Hair follicular keratinocyte (primary cell): ENCODE measurements around the gene IFIT5. TPM values are rescaled to one million over a fixed set of nuclear protein-coding genes. Genes with fewer than 3 reads are reported as not detected.

Experiments
- total RNA-seq: library from RNA; depleted of rRNA; stranded (reverse); fragments of >200 nt; gene quantifications from 2 replicates; pipeline ENCODE4 v1.2.3, GENCODE V29; 2015

IFIT5 gene, protein sequence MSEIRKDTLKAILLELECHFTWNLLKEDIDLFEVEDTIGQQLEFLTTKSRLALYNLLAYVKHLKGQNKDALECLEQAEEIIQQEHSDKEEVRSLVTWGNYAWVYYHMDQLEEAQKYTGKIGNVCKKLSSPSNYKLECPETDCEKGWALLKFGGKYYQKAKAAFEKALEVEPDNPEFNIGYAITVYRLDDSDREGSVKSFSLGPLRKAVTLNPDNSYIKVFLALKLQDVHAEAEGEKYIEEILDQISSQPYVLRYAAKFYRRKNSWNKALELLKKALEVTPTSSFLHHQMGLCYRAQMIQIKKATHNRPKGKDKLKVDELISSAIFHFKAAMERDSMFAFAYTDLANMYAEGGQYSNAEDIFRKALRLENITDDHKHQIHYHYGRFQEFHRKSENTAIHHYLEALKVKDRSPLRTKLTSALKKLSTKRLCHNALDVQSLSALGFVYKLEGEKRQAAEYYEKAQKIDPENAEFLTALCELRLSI
- total RNA-seq, result 4.8 and 5.7 TPM in 2 replicates

DNA sequence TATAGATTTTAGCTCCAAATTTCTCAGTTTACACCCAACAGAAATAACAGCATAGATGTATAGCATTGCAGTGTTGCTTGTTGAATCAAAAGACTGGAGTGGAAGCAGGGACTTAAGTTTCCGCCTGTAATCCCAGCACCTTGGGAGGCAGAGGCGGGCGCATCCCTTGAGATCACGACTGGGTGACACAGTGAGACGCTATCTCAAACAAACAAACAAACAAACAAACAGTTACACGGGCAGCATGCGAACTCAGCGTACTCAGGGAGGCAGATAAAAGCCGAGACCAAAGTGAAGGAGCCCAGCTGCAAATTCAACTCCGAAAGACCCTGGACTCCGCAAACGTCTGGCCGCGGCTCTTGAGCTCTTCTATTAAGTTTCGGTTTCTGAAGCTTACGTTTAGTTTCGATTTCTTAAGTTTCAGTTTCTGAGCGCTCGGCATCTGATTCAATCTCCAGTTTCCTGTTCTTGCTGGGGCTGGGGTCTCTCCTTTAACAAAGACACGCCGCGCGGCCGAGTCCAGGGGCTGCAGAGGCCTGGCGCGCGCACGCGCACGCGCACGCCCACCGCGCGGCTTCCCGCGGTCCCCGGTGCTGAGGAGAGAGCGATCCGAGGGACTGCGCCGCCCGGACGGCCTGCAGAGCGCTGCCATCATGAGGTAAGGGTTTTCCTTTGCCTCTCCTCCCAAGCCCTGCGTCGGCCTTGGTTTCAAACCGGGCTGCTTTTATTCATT, at the start of gene IFIT5:
IFIT5 (plus strand) TSS at position 423 of the 733 bp plus-strand sequence; CDS start at position 654, 231 bp downstream.

DNA sequence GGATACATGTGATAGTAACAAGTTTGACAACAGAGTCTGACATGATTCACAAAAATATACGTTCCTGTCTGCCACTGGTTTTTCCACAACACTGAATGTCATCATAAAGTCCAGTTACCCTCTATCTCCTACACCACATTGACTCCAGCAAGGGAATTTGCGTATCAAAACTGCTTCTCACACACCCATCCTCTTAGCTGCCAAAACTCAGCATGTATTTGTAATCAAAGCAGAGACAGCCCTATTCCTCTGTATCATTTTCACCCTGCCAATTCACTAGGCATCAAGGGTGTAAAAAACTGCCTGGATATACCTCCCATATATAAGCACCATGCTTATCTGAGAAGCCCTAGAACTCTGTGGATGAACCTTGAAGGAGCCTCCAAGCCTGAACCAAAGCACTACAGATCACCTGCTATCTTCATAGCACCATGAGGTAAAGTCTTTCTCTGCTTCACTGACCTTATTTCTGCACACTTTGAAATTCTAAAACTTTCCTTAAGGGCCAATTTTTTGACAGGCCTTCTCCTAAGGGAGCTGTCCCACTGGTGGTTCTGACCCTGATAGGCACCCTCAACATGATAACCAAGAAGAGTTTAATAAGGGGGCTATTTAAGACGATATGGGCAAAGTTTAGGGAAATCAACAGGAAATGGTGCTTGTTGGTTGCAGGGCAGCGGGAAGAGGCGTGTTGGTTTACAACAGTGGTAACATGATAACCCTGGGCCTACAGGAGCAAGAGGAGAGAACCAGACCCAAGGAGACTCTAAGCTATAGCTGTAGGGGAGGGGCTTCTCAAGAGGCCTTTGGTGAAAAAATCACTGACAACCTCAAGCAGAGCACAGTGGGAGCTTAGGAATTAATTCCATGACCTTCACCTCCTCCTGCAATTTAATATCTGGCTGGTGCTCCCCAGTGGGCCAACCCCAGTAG, 36.4 kb upstream of the IFIT5 start, which contains the start of gene IFIT1B:
IFIT1B (plus strand) TSS at position 352 of the 933 bp plus-strand sequence; CDS start at position 432, 80 bp downstream.

DNA sequence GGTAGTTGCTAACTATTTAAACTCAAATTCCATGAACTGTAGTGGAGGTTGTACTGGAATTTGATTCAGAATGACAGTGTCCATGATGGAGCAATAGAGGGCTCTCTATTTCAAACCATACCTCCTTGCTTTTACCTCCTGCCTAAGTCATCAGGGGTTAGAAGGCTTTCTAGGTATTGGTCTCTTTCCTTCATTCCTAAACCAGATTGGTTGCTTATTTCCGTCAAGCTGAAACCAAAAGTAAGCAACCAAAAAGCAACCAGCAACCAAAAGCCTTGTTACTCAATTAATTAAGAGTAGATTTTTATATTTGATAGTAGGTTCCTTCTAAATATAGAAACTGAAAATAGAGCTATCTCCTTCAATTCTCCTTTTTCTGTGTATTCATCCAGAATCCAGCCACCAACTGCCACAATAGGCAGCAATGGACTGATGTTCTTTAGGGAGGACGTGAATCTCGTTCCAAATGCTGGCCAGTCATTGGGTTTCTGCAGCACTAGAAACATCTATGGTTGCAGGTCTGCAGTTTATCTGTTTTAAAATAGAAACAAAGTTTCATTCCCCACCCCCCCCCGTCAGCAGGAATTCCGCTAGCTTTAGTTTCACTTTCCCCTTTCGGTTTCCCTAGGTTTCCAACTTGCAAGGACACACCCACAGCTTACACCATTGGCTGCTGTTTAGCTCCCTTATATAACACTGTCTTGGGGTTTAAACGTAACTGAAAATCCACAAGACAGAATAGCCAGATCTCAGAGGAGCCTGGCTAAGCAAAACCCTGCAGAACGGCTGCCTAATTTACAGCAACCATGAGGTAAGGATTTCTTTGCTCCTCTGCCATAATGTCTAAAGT, 22.2 kb upstream of the IFIT5 start, which contains the start of gene IFIT1:
IFIT1 (plus strand) TSS at position 717 of the 850 bp plus-strand sequence; CDS start at position 807, 90 bp downstream.

Other genes with a start within 250 kb of the IFIT5 start
- not detected in 2 replicates for gene CH25H, start 207.3 kb upstream of the IFIT5 start, total RNA-seq
- gene LIPA, start 162.8 kb upstream of the IFIT5 start, total RNA-seq, result 68.3 and 73.4 TPM in 2 replicates
- gene IFIT2, start 112.5 kb upstream of the IFIT5 start, total RNA-seq, result 0.62 and 0.65 TPM in 2 replicates
- gene IFIT3, start 86.6 kb upstream of the IFIT5 start, total RNA-seq, result 2.7 and 4.0 TPM in 2 replicates
- not detected in 2 replicates for gene IFIT1B, start 36.5 kb upstream of the IFIT5 start, total RNA-seq
- 0.19 and 2.0 TPM in 2 replicates for gene IFIT1, start 21.9 kb upstream of the IFIT5 start, total RNA-seq
- gene SLC16A12, start 121.0 kb downstream of the IFIT5 start, total RNA-seq, result not detected in 2 replicates
- gene PANK1, start 230.7 kb downstream of the IFIT5 start, total RNA-seq, result 4.6 and 11.1 TPM in 2 replicates